HG03460 (cell line): Measurements from ENCODE around the gene STK17B.

ENCODE experiments used
- ATAC-seq: cut with Tn5 transposase; IDR thresholded peaks from one replicate; pipeline ENCODE4 v1.9.1; 2021; ENCODE audit not compliant: unreplicated experiment

STK17B gene

DNA sequence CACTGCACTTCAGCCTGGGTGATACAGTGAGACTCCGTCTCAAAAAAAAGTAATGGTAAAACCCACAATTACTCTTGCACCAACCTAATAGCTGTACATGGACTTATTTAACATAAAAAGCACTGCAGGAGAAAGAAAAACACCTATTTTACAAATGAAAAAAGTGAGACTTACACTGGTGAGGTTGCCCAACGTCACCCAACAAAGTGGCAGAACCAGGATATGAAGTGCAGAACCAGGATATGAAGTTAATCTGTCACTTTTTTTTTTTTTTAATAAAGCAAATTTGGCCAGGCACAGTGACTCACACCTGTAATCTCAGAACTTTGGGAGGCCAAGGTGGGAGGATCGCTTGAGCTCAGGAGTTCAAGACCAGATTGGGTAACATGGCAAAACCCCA, 13.5 kb upstream of the STK17B start:
- ATAC-seq: no peak

DNA sequence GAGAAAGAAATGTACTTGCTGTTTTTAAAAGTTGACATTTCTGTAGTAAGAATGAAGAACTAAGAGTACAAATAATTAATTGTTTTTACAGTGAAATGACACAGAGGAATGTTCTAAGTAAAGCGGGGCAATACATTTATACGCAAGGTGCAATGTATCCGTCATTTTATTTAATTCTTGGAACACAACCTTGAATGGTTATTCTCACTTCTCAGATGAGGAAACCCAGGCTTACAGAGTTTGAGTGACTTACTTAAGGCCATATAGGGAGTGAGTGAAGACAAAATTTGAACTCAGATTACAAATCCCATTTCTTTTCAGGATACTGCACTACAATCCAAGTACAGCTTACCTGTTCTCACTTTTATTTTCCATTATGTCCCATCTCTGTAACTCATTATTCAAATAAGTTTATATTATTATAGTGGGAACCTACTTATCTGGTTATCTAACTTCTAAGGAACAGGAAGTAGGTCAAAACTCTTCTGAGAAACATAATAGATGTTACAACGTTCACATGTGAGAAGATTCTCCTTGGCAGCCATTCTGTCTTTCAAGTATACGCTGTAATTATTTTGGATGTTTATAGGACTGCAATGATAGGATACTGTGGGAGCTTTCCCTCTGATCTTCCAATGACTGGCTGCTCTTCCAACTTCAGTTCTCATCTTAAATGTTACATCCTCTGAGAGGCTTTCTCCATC, 12.3 kb upstream of the STK17B start:
- no peak for ATAC-seq

DNA sequence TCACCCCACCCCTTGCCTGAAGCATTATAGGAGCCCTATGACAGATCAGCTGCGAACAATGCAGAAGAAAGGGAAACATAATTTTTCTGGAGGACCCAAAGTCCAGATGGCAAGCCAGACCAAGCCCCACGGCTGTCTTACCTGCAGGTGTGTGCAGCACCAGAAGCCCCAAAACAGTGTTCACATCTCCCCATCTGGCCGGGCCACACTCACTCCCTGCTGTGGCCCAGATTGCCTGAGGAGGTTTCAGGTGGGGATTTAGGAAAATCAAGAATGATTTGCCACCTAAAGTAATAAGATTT, 11.7 kb upstream of the STK17B start:
- peak; percentile 20 for ATAC-seq

DNA sequence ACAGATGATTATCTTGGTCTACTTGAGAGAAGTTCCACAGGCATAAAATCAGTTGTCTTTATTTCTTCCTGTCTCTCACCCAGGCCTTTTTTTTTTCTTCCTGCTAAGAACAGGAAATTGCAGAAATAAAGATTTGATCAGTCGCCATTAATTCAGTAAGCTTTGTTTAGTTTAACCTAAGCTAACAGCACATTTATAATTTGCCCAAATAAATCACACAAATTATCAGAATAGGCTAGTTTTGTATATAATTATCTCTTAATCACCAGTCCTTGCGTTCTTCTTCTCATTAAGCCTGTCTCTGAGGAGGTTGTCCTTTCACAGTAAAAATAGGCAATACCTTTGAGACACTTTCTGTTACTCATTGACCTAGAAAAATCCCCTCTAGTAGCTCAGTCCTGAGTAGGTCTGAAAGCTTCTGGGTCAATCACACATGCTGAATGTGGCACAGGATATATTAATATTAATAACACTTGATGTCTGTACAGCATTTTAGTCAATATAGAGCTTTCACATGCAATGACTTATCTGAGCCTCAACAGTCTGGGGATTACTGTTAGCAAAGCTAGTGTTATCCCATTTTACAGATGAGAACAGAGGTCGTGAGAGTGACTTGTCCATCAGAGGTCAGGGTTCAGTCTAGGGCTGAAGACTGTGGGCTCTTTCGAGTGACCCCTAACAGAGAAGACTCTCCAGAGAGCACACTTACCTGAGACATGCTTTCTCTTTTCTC, 11.2 kb upstream of the STK17B start:
- peak; percentile 91 for ATAC-seq

DNA sequence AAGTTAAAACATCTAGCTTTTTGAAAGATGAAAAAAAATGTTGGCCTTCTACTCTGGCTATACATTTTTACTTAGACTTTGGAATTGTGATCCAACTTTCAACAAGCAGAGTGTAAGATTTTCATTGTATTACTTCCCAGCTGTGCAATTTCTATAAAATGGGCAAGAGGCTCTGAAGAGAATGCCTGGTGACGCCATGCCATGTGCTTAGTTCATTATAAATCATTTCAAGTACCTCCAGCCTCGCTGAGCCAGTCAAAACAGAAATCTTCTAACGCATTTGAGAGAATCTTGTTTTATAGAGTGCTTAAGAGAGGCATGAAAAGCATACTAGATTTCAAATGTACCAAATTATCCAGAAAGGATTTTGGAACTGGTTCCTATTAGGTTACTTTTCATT, 10.1 kb upstream of the STK17B start:
- ATAC-seq: no peak

DNA sequence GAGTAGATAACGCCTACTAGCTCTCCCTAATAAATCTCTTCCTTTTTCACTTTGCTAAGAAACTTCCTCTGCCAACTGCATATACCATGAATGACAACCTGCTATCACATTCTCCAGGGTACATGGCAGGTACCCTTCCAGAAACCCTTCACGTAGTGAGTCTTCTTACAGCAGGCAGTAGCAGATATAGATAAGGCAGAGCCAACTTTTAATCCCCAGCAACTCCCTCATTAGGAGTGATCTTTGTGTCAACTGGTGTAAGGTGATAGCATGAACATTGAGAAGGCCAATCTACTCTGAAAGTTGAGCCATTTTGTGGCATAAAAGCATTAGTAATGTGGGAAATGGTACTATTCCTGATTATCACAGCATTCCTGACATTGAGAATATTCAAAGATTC, 5.7 kb upstream of the STK17B start:
- no peak for ATAC-seq

DNA sequence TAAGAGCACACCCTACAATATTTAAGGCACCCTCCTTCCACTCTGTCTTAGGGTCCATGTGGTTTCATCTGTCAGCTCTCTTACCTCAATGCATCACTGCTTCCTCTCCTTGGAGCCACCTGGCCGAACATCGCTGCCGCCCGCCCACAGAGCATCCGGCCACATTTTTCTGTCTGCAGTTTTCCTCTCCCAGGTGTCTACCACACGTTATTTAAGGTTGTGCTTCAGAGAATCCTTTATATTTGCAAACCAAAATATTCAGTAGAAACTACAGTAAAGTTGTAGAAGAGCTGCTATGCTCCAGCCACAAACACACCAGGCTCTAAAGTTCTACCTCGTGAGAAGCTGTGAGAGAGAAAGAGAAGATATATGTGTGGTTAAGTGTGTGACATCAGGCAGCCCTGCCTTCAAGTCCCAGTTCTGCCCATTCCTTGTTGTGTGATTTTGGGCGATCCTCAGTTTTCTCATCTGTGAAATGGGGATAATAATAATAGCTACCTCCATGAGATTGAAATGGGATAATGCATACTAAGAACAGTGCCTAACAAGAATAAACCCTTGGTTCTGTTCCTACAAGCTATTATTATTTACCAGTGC, 4.9 kb upstream of the STK17B start:
- ATAC-seq: peak; percentile 67

DNA sequence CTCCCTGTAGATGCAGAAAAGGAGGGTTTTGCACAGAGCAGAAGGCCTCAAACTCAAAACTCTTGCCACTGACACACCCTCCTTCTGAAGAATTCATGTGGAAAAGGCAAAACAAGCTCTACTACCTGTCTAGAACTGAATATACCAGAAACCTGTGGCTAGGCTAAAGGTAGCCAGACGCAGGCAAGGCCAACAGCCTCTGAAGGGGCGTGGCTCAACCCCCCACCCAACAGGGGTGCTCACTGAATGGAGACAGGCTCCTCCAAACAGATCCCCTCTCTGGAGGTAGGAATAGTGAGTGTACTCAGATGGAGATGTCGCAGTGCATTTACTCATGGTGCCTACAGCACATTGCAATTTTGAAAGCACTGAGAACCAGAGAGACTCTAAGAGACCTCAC, 3.0 kb upstream of the STK17B start:
- no peak for ATAC-seq

DNA sequence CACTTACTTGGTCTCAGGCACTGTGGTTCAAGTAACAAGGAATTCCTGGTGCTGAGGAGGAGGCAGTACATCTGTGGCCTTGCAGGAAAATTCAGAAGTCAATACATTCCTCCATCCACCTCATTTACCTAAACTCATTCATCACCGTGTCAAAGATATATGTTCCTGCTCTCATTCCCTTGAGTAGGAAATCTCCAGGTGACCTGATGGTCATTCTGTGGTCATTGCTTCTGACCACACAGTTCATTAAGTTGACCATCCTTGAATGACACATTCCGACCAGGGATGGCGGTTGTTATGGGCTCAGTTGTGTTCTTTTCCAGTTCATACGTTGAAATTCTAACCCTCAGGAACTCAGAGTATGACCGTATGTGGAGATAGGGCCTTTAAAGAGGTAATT, 2.1 kb upstream of the STK17B start:
- ATAC-seq: no peak

DNA sequence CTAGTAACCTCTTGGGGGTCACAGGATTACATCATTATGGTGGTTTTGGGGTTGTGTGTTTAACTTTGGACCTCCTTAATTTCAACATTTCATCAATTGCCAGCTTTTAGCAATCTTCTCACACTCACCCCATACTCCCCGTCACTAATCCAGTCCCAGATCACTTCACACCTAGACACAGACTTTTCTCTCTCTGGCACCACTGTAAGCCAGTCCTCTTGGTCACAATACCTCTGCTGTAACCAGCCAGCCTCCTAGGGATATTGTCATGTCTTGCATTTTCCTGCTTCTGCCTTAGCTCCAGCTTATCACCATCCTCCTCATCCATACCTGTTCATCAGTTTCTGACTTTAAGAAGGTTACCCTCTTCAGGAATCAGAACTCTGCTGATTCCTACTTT, 1.6 kb upstream of the STK17B start:
- no peak for ATAC-seq

DNA sequence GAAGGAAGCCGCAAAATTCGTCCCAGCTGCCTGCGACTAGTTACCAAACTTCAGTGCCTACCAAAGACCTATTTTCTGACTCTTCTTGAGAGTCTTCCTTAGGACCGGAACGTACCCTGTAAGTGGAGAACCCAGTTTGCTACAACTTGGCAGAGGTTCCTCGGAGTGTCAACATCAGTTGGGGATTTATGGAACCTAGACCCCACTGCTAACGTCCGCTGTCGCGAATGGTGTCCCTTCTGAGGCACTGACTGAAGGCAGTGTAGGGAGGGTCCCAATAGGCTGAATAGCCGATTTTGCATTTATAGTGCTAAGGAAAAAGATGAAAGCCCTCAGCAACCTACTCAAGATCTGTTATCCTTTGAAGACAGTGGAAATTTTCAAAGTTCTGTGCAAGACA, 568 bp upstream of the STK17B start:
- no peak for ATAC-seq

DNA sequence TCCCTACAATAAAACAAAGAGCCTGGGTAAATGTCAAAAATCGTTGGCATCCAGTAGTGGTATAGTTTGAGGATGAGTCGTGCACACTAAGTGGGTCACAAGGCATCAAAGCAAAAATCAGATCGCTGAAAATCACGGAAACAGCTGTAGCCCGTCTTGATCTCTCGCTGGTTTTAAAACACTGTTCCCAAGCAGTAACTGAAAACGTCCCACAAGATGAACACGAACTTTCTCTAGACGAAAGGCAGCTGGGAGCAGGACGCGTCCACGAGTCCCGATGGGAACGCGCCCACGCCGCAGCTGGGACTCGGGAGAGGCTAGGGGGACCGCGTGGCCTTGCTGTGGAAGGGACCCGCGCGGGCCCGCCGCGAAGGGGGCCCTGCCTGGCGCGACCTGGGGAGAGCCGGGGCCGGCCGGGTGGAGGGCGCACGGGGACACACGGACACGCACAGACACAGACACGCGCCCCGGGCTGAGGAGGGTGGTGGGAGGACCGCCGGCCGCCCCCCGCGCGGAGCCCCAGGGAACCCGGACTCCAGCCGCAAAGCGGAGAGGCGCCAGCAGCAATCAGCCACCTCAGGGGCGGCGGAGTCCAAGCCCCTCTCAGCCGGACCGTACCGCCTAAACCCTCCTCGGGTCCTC, 651 bp downstream of the STK17B start:
- ATAC-seq: peak; percentile 14

DNA sequence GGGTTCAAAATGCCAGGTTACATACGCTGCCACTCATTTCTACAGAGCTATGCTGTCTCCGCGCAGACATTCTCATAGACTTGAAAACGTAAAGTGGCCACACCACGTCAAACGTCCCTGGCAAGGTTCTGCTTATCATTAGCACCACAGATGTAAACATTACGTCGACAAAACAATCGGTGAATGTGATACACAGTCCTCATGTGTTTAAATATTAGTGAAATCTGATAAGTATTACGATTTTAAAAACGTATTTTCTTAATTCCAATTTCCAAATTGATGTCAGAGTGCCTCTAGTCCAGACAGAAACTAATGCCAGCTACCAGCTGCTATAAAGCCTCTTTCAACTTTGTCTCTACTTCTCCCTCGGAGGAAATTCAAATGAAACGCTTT, 1.2 kb downstream of the STK17B start:
- ATAC-seq: peak; percentile 23

DNA sequence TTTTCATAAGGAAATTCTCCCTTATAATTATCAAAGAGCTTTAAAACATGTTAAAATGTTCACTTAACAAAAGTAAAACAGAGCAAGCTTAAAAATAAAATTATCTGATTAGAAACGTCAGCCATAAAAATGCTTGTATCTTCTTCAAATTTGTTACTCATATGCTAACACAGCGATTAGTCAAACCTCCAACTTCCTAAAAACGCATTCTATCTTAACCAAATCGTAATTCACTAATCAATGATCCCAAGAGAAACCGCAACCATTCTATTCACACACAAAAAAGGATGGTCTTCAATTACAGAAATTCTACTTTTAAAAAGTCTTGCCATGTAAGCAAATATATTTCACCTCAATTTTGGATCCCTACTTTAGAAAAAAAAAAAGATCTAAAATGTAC, 1.9 kb downstream of the STK17B start:
- ATAC-seq: no peak

DNA sequence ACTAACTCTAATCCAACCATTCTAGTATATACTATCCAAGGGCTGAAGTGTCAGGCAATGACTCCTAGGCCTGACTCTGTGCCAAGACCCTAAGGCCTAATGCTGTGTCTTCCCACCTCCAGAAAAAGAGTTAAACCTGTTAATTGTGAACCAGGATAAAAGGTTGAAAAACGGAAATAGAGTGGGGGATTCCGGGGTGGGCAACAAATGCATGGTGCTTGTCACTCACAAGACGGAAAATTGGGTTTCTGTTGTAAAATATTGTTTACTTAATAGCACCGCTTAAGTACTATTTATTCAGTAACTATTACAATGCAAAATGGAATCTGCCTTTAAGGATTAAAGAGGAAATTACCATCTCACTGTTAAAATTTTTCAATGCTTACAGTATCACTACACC, 3.2 kb downstream of the STK17B start:
- no peak for ATAC-seq

DNA sequence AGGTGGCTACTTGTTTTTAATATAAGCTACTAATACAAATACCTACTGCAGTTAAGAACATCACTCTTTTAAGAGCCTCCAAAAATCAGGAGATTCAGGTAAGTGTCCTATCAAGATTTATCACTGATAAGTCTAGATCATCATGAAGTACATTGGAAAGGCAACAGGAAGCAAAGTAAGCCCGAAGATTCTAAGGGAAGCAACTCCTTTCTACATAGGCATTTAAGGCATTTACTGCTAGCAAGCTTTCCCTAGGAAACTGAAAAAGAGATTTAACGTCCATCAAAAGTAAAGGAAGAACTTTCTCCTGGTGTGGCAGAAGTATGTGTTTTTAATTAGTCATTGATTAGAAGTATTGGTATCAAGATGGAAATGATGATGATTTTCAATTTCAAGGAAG, 3.7 kb downstream of the STK17B start:
- no peak for ATAC-seq

DNA sequence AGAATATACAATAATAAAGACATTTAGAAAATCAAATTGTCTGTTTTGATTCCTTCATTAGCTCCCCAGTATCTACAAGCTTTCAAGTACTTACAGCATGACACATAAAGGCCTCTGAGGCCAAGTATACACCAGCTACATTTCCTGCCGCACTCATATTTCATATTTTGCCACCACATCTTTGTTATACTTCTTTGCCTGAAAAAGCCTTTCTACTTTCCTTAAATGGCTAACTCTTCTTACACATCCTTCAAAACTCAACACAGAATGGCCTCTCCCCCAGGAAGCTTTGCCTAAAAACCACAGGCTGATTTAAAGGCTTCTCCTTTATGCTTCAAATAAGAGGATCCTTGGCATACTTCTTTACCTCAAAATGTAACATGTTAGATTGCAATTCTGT, 4.5 kb downstream of the STK17B start:
- ATAC-seq: no peak

DNA sequence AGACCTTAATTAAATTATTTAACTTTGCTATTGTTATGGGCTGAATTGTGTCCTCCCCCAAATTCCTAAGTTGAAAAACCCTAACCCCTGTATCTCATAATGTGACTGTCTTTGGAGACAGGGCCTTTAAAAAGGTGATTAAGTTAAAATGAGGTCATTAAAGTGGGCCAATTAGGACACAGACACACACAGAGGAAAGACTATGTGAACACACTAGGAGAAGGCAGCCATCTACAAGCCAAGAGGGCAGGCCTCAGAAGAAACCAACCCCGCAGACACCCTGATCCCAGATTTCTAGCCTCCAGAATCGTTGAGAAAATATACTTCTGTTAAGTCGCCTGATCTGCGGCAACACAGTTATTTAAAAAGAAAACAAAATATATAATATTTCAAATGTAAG, 6.4 kb downstream of the STK17B start:
- ATAC-seq: no peak

DNA sequence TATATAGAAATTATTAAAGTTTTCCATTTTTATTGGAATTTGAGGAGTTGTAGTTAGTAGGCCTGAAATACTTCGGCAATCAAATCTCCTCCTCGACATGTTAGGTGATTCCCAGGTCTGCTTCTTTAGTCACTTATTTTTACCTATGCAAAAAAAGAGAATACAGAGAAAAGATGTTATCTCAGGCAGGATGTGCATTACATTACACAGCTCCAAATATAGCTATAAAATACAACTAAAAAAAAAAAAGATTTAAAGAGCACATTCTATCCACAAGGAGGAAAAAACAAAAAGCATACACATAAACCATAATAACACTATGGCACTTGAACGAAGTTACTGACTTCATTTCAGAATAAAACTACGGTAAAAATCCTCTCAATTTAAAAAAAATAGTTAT, 8.1 kb downstream of the STK17B start:
- no peak for ATAC-seq

DNA sequence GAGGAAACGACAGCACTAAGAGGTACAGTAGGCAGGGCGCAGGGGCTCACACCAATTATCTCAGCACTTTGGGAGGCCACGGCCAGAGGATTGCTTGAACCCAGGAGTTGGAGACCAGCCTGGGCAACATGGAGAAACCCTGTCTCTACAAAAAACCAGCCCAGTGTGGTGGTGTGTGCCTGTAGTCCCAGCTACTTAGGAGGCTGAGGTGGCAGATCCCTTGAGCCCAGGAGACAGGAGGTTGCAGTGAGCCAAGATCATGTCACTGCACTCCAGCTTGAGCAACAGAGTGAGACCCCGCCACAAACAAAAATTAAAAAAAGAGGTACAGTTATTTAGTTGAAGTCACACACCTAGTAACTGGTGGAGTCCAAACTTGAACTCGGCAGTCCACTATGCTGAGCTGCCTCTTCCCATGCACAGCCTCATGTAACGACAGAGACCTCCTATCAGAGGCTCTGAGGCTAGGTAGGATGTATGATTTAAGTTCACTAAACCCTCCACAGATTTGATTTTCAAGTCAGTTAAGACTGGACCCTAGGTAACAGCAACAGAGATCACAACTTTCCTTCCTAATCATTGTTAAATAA, 8.7 kb downstream of the STK17B start:
- ATAC-seq: no peak

DNA sequence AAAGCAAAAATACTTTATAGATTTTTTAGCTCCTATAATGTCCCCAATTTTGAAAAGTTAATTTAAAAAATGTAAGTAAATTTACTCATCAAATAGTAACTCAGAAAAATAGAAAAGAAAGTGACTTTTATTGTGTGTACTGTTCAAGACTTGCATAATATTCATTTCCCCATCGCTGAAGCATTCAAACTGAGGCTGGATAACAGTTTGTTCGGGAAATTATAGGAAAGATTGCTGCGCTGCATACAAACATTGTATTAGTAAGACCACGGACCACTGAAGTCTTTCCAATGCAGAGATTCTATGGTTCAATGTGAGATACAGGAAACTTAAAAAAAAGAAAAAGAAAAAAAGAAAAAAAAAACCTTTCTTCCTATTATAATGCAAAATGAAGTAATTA, 10.4 kb downstream of the STK17B start:
- no peak for ATAC-seq

DNA sequence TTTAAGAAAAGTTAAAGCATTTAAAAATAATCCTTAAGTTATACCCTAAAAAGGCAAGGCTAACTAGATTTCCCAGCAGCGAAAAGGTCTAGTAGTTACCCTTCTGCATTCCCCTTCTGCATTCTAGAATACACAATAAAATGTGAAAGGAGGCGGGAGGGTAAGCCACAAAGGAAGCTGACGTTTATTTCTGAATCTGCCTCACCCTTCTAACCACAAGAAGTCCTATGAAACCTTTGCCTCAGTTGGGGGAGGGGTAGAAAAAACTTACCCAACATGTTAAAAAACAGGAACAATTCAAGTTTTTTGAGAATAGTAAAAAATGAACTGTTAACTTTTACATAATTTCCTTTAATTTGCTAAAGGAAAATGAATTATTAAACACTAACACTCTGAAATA, 11.3 kb downstream of the STK17B start:
- ATAC-seq: peak; percentile 76
